Measurements from ENCODE around the gene EPB41L1.

DNA sequence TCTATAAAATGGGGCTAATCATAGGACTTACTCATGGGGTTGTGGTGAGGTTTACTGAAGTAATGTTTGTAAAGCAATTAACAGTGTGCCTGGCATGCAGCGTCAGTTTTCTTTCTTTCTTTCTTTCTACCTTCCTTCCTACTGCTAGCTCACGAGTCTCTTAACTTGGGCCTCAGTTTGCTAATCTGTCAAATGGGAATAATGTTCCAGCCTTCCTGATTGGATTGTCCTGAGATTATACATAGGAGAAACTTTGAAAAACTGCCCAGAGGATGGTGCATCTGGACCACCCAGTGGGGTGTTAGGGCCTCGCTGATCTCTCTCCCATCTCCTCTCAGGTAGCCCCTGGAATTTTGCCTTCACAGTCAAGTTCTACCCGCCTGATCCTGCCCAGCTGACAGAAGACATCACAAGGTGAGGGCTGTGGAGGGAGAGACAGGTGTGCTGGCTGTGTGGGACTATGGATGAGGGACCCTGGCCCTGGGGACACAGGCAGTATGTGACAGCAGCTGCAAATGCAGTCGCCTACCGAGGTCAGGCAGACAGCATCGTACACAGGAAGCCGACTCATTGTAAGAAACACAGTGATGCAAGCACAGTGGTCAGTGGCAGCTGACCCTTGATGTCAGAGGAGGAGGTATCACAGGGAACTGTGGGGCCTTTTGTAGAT, 27.5 kb downstream of the EPB41L1 start:
- no peak for TF ChIP-seq TAF1 (IDR thresholded peaks at IDR 0.05; ENCODE audit: borderline replicate concordance, insufficient read depth, low read length)
- no peak for TF ChIP-seq POLR2AphosphoS5 (IDR thresholded peaks at IDR 0.05; ENCODE audit: low read depth, low read length)
- TF ChIP-seq, protein P1, sequence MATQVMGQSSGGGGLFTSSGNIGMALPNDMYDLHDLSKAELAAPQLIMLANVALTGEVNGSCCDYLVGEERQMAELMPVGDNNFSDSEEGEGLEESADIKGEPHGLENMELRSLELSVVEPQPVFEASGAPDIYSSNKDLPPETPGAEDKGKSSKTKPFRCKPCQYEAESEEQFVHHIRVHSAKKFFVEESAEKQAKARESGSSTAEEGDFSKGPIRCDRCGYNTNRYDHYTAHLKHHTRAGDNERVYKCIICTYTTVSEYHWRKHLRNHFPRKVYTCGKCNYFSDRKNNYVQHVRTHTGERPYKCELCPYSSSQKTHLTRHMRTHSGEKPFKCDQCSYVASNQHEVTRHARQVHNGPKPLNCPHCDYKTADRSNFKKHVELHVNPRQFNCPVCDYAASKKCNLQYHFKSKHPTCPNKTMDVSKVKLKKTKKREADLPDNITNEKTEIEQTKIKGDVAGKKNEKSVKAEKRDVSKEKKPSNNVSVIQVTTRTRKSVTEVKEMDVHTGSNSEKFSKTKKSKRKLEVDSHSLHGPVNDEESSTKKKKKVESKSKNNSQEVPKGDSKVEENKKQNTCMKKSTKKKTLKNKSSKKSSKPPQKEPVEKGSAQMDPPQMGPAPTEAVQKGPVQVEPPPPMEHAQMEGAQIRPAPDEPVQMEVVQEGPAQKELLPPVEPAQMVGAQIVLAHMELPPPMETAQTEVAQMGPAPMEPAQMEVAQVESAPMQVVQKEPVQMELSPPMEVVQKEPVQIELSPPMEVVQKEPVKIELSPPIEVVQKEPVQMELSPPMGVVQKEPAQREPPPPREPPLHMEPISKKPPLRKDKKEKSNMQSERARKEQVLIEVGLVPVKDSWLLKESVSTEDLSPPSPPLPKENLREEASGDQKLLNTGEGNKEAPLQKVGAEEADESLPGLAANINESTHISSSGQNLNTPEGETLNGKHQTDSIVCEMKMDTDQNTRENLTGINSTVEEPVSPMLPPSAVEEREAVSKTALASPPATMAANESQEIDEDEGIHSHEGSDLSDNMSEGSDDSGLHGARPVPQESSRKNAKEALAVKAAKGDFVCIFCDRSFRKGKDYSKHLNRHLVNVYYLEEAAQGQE (IDR thresholded peaks at IDR 0.05; ENCODE audit: insufficient read depth in 1 of 2, low read depth in 2 of 2, low read length in 2 of 2): no peak
- TF ChIP-seq SIN3A (IDR thresholded peaks at IDR 0.05; ENCODE audit: borderline replicate concordance, insufficient read depth, low read length): no peak

All from PFSK-1 (cell line).